Duodenal mucosa (tissue), 2 donors: Measurements from ENCODE around the gene CDHR3.

Experiments used
- H3K27ac ChIP-seq: one replicate; pipeline ENCODE4 v1.7.0; 2013; ENCODE audit warnings: low read depth, low read length
- H3K27me3 ChIP-seq, 2 donors: one replicate each; pipeline ENCODE4 v1.7.0; 2013; ENCODE audit warnings: low read length in 2 of 2, control low read depth in 1 of 2; ENCODE audit not compliant: insufficient read depth in 2 of 2, control insufficient read depth in 1 of 2
- H3K36me3 ChIP-seq, 2 donors: one replicate each; pipeline ENCODE4 v1.7.0; 2013; ENCODE audit warnings: low read length in 2 of 2, control low read depth in 1 of 2; ENCODE audit not compliant: insufficient read depth in 2 of 2, control insufficient read depth in 1 of 2
- H3K4me1 ChIP-seq, 2 donors: one replicate each; pipeline ENCODE4 v1.7.0; 2013; ENCODE audit warnings: low read length in 2 of 2, control low read depth in 1 of 2; ENCODE audit not compliant: insufficient read depth in 2 of 2, control insufficient read depth in 1 of 2
- H3K4me3 ChIP-seq, 2 donors: one replicate each; pipeline ENCODE4 v1.7.0; 2013; ENCODE audit warnings: low read length in 2 of 2, low read depth in 1 of 2
- H3K9ac ChIP-seq, 2 donors: one replicate each; pipeline ENCODE4 v1.7.0; 2013; ENCODE audit warnings: low read length in 2 of 2, low read depth in 1 of 2
- H3K9me3 ChIP-seq, 2 donors: one replicate each; pipeline ENCODE4 v1.7.0; 2013; ENCODE audit warnings: low read length in 2 of 2, control low read depth in 1 of 2; ENCODE audit not compliant: control insufficient read depth in 1 of 2

Gene CDHR3

GRCh38 chr7:105934572-105935185, 28.4 kb upstream of the CDHR3 start:
- H3K36me3 ChIP-seq, result no peaks in the 10 kb centered on the region
- H3K4me1 ChIP-seq, result peaks cover 0 to 3% of the 10 kb centered on the region in 2 donors
- no peak overlapping the region for H3K27ac ChIP-seq
- H3K9me3 ChIP-seq, result no peaks in the 10 kb centered on the region
- no peaks in the 10 kb centered on the region for H3K27me3 ChIP-seq
- H3K4me3 ChIP-seq, result no peak overlapping the region
- no peak overlapping the region for H3K9ac ChIP-seq

DNA sequence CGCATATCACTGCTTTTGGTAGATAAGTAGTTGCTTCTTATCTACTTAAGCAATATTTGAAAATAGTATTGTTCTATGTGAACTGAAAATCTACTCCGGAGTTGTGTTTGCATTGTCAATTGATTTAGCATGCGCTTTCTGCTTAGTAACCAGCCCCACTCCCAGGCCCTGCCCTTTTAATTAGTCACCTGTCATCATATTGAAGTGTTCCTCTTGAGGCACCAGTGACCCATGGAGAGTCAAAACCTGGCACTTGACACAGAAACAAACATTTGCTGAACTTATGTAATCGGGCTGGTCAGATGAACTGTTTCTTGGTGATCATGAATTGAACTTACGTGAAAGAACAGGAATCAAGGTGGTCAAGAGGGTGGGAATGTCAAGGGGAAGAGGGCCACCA, 27.8 kb upstream of the CDHR3 start:
- Histone ChIP-seq H3K36me3 (no peaks in the 10 kb centered on the region), H3K27ac (no peak overlapping the region), H3K9ac (no peak overlapping the region), H3K9me3 (no peaks in the 10 kb centered on the region), H3K27me3 (no peaks in the 10 kb centered on the region), H3K4me1 (peaks cover 0 to 3% of the 10 kb centered on the region in 2 donors), H3K4me3 (no peak overlapping the region)

DNA sequence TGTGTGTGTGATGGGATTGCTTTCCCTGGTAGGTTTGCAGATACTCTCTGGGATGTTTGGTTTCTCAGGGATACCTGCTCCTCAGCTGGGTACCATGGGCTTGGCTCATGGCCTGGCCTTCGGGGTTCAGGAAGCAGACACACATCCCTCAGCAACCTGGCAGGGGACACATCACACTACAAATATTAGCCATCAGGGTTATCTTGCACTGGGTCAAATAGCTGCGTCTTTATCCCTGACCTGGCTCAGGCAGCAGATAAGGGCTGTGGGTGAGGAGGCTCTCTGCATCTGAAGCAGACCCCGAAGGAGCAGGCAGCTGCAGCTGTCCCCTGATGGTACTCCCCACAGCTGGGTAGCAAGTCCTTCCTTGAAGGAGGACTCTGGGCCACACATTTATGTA, 25.7 kb upstream of the CDHR3 start:
- no peak overlapping the region for H3K27ac ChIP-seq
- H3K36me3 ChIP-seq, result no peaks in the 10 kb centered on the region
- no peak overlapping the region for H3K9ac ChIP-seq

GRCh38 chr7:105940109-105940508, 23.0 kb upstream of the CDHR3 start:
- Histone ChIP-seq H3K4me3 (no peak overlapping the region), H3K9me3 (no peaks in the 10 kb centered on the region), H3K4me1 (no peaks in the 10 kb centered on the region), H3K9ac (no peak overlapping the region), H3K27me3 (no peaks in the 10 kb centered on the region), H3K27ac (no peak overlapping the region), H3K36me3 (no peaks in the 10 kb centered on the region)

More for the DNA sequence above, 25.7 kb upstream of the CDHR3 start:
- H3K9me3 ChIP-seq, result no peaks in the 10 kb centered on the region
- H3K4me1 ChIP-seq, result peaks cover 0 to 3% of the 10 kb centered on the region in 2 donors
- no peaks in the 10 kb centered on the region for H3K27me3 ChIP-seq
- no peak overlapping the region for H3K4me3 ChIP-seq

DNA sequence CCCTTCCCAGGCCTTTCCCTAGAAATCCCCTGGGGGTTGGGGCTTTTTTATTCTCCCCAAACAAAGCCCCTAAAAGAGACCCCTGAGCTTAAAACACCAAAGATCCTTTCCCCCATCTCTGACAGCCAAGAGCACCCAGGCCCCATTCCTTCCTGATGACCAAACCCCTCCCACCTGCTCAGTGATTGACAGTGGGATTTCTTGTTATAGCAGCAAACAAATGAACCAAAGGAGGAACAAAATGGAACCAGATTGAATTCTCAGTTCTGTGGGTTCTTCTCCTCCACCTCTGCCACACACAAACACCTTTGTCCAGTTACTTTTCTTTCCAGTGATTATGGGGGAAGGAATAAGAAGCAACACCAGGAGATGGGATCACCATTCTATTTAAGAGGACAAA, 21.5 kb upstream of the CDHR3 start:
- Histone ChIP-seq H3K9me3 (no peaks in the 10 kb centered on the region), H3K36me3 (no peaks in the 10 kb centered on the region), H3K9ac (no peak overlapping the region), H3K4me3 (no peak overlapping the region), H3K4me1 (no peaks in the 10 kb centered on the region), H3K27ac (no peak overlapping the region), H3K27me3 (no peaks in the 10 kb centered on the region)

- no peak overlapping the region for H3K4me3 ChIP-seq
- H3K9me3 ChIP-seq, result no peaks in the 10 kb centered on the region
- no peak overlapping the region for H3K9ac ChIP-seq
- H3K27me3 ChIP-seq, result no peaks in the 10 kb centered on the region
- H3K4me1 ChIP-seq, result no peaks in the 10 kb centered on the region
- H3K27ac ChIP-seq, result no peak overlapping the region
- no peaks in the 10 kb centered on the region for H3K36me3 ChIP-seq
Measured at GRCh38 chr7:105943486-105943885, 19.6 kb upstream of the CDHR3 start.

GRCh38 chr7:105945848-105946247, 17.2 kb upstream of the CDHR3 start:
- H3K9ac ChIP-seq, result no peak overlapping the region
- no peaks in the 10 kb centered on the region for H3K9me3 ChIP-seq
- no peak overlapping the region for H3K27ac ChIP-seq
- no peak overlapping the region for H3K4me3 ChIP-seq
- no peaks in the 10 kb centered on the region for H3K4me1 ChIP-seq
- no peaks in the 10 kb centered on the region for H3K27me3 ChIP-seq
- H3K36me3 ChIP-seq, result no peaks in the 10 kb centered on the region

DNA sequence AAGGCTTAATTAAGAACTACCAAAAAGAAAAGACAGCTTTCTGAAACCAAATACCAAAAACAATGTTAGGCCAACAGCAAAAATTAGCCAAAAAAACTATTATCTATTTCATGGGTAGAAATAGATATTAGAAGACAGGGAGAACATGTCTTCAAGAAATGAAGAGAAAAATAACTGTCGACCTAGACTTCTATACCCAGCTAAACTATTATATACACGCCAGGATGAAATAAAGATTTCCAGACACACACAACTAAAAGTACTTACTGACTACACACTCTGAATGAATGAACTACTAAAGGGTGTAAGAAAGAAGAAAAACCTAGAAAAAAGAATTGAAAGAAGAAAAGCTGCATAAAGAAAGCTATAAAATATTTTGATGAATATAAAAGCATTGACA, 11.5 kb upstream of the CDHR3 start:
- H3K9me3 ChIP-seq, result peaks cover 4 to 7% of the 10 kb centered on the region in 2 donors
- H3K27me3 ChIP-seq, result no peaks in the 10 kb centered on the region

GRCh38 chr7:105952917-105953595, 10.0 kb upstream of the CDHR3 start:
- Histone ChIP-seq H3K9me3 (peaks cover 4 to 7% of the 10 kb centered on the region in 2 donors), H3K4me1 (no peaks in the 10 kb centered on the region), H3K4me3 (no peak overlapping the region), H3K36me3 (no peaks in the 10 kb centered on the region), H3K27ac (no peak overlapping the region), H3K9ac (no peak overlapping the region), H3K27me3 (no peaks in the 10 kb centered on the region)

More for the DNA sequence above, 11.5 kb upstream of the CDHR3 start:
- H3K4me1 ChIP-seq, result no peaks in the 10 kb centered on the region
- no peaks in the 10 kb centered on the region for H3K36me3 ChIP-seq
- no peak overlapping the region for H3K9ac ChIP-seq
- H3K4me3 ChIP-seq, result no peak overlapping the region
- no peak overlapping the region for H3K27ac ChIP-seq

- Histone ChIP-seq H3K4me3 (no peak overlapping the region), H3K9ac (no peak overlapping the region), H3K36me3 (no peaks in the 10 kb centered on the region), H3K27ac (no peak overlapping the region), H3K27me3 (no peaks in the 10 kb centered on the region), H3K9me3 (peaks cover 4 to 7% of the 10 kb centered on the region in 2 donors), H3K4me1 (no peaks in the 10 kb centered on the region)
Measured at GRCh38 chr7:105954711-105955110, 8.4 kb upstream of the CDHR3 start.
